Smooth muscle cell (in vitro differentiated cells): Measurements from ENCODE around the gene KLHDC4. TPM values are rescaled to one million over a fixed set of nuclear protein-coding genes. Genes with fewer than 3 reads are reported as not detected.

ENCODE experiments used
- DNase-seq: peaks from one replicate; lab custom pipeline; 2025; ENCODE audit not compliant: unreplicated experiment; lab: John Stamatoyannopoulos, UW
- H2AFZ ChIP-seq: fragments of 200-600 bp; sonication (generic); 2 replicates; pipeline ENCODE4 v1.6.0; 2016; ENCODE audit warnings: antibody characterized with exemption, low read depth, mild to moderate bottlenecking
- H3F3A ChIP-seq: fragments of 200-600 bp; sonication (generic); 2 replicates; pipeline ENCODE4 v1.6.0; 2017; ENCODE audit warnings: antibody characterized with exemption, low read depth
- H3K27ac ChIP-seq: fragments of 200-600 bp; sonication (generic); 2 replicates; pipeline ENCODE4 v1.5.1; 2016; ENCODE audit warnings: low read depth, mild to moderate bottlenecking
- H3K27me3 ChIP-seq: fragments of 200-600 bp; sonication (generic); 2 replicates; pipeline ENCODE4 v1.6.1; 2016; ENCODE audit warnings: low read depth, mild to moderate bottlenecking
- H3K36me3 ChIP-seq: fragments of 200-600 bp; sonication (generic); 2 replicates; pipeline ENCODE4 v1.5.1; 2016; ENCODE audit warnings: low read depth
- H3K4me1 ChIP-seq: fragments of 200-600 bp; sonication (generic); 2 replicates; pipeline ENCODE4 v1.5.1; 2016; ENCODE audit warnings: low read depth
- H3K4me2 ChIP-seq: fragments of 200-600 bp; sonication (generic); 2 replicates; pipeline ENCODE4 v1.6.0; 2016; ENCODE audit warnings: mild to moderate bottlenecking
- H3K4me3 ChIP-seq: fragments of 200-600 bp; sonication (generic); 2 replicates; pipeline ENCODE4 v1.5.1; 2016; ENCODE audit warnings: mild to moderate bottlenecking
- H3K79me2 ChIP-seq: fragments of 200-600 bp; sonication (generic); 2 replicates; pipeline ENCODE4 v1.6.0; 2016; ENCODE audit warnings: low read depth, mild to moderate bottlenecking
- H3K9ac ChIP-seq: fragments of 200-600 bp; sonication (generic); 2 replicates; pipeline ENCODE4 v1.6.0; 2016; ENCODE audit warnings: low read depth
- H3K9me3 ChIP-seq: fragments of 200-600 bp; sonication (generic); replicated peaks from 2 replicates; pipeline ENCODE4 v1.5.1; 2016; ENCODE audit warnings: low read depth
- H4K20me1 ChIP-seq: fragments of 200-600 bp; sonication (generic); 2 replicates; pipeline ENCODE4 v1.6.0; 2016; ENCODE audit warnings: low read depth
- WGBS: methylation state at CpG from one replicate; pipeline ENCODE4 v1.1.7; 2016; ENCODE audit warnings: low lambda C conversion rate; 5-methylcytosine and 5-hydroxymethylcytosine counted together
- polyA plus RNA-seq: library from polyadenylated mRNA; unstranded; fragments of >200 nt; fragmentation: Nextera tagmentation; extraction: Ambion mirVana; gene quantifications from 2 replicates; pipeline ENCODE4 v1.2.1, GENCODE V29; 2016
- total RNA-seq: library from RNA; depleted of rRNA; stranded (reverse); fragments of >200 nt; gene quantifications from 2 replicates; pipeline ENCODE4 v1.2.3, GENCODE V29; 2014
- TF ChIP-seq, protein P1 (sequence below): fragments of 200-600 bp; sonication (generic); IDR thresholded peaks from 2 replicates; pipeline ENCODE4 v1.5.1; 2017; ENCODE audit warnings: borderline replicate concordance, mild to moderate bottlenecking, antibody characterized with exemption; ENCODE audit not compliant: insufficient read depth, poor library complexity, severe bottlenecking

The KLHDC4 gene
- total and polyA plus RNA-seq, 2 experiments from 2014 or later = 6.0 to 6.7 TPM

DNA sequence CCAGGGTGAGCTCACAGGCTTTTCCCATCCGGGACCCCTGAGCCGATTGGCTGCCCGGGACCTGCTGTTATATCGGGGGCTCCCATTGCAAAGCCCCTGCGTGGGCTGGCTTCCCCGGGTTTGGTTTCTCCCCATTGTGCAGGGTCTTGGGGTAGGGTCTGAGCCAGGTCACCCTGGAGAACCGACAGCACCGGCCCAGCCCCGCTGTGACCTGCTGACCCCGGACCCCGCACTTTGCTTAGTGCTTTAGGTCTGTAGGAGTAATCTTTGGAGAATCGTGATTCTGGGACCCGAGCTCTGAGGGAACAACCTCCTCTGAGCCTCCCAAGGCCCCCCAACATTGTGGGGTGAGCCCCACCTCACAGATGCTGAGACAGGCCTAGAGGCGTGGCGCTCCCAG, 100.6 kb downstream of the KLHDC4 start:
- no peak overlapping the region for H3K27ac ChIP-seq
- H3K9ac ChIP-seq = no peak overlapping the region
- H3K4me2 ChIP-seq = no peak overlapping the region
- H3K4me1 ChIP-seq = no peaks in the 10 kb centered on the region
- no peaks in the 10 kb centered on the region for H3K27me3 ChIP-seq
- no peaks in the 10 kb centered on the region for H3K36me3 ChIP-seq
- H3K79me2 ChIP-seq = no peaks in the 10 kb centered on the region
- H3F3A ChIP-seq = no peaks in the 10 kb centered on the region
- WGBS = 93% methylated on average over 15 of the region's 15 CpGs
- peaks cover 17% of the 10 kb centered on the region for H4K20me1 ChIP-seq
- no peak for DNase-seq
- no peak overlapping the region for H3K4me3 ChIP-seq
- TF ChIP-seq, protein P1, sequence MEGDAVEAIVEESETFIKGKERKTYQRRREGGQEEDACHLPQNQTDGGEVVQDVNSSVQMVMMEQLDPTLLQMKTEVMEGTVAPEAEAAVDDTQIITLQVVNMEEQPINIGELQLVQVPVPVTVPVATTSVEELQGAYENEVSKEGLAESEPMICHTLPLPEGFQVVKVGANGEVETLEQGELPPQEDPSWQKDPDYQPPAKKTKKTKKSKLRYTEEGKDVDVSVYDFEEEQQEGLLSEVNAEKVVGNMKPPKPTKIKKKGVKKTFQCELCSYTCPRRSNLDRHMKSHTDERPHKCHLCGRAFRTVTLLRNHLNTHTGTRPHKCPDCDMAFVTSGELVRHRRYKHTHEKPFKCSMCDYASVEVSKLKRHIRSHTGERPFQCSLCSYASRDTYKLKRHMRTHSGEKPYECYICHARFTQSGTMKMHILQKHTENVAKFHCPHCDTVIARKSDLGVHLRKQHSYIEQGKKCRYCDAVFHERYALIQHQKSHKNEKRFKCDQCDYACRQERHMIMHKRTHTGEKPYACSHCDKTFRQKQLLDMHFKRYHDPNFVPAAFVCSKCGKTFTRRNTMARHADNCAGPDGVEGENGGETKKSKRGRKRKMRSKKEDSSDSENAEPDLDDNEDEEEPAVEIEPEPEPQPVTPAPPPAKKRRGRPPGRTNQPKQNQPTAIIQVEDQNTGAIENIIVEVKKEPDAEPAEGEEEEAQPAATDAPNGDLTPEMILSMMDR = no peak
- no peaks in the 10 kb centered on the region for H3K9me3 ChIP-seq
- no peak overlapping the region for H2AFZ ChIP-seq

DNA sequence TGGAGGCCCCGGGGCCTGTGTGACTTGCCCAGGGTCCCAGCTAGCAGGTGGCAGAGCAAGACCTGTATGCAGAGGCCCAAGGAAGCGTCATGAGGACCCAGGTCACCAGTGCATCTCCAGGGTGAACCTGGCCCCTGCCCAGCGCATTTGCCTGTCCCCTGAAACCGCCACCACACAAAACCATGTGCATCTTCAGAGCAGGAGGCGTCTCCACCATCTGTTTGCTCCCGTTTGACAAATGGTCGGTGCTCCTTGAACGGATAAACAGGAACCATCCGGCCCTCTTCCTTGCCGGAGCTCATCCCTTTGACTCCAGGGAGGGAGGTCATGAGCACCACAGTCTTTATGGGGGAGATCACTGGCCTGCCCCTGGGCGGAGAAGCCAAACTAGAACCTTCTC, 101.0 kb downstream of the KLHDC4 start:
- Histone ChIP-seq H3K27ac (no peak overlapping the region), H3K4me2 (no peak overlapping the region), H3F3A (no peaks in the 10 kb centered on the region), H3K9ac (no peak overlapping the region), H4K20me1 (peaks cover 17% of the 10 kb centered on the region), H3K36me3 (no peaks in the 10 kb centered on the region), H3K4me3 (no peak overlapping the region), H3K4me1 (no peaks in the 10 kb centered on the region), H2AFZ (no peak overlapping the region), H3K27me3 (no peaks in the 10 kb centered on the region), H3K9me3 (no peaks in the 10 kb centered on the region), H3K79me2 (no peaks in the 10 kb centered on the region)
- TF ChIP-seq, protein P1 = no peak
- DNase-seq = no peak
- 94% methylated on average over 11 of the region's 11 CpGs for WGBS

DNA sequence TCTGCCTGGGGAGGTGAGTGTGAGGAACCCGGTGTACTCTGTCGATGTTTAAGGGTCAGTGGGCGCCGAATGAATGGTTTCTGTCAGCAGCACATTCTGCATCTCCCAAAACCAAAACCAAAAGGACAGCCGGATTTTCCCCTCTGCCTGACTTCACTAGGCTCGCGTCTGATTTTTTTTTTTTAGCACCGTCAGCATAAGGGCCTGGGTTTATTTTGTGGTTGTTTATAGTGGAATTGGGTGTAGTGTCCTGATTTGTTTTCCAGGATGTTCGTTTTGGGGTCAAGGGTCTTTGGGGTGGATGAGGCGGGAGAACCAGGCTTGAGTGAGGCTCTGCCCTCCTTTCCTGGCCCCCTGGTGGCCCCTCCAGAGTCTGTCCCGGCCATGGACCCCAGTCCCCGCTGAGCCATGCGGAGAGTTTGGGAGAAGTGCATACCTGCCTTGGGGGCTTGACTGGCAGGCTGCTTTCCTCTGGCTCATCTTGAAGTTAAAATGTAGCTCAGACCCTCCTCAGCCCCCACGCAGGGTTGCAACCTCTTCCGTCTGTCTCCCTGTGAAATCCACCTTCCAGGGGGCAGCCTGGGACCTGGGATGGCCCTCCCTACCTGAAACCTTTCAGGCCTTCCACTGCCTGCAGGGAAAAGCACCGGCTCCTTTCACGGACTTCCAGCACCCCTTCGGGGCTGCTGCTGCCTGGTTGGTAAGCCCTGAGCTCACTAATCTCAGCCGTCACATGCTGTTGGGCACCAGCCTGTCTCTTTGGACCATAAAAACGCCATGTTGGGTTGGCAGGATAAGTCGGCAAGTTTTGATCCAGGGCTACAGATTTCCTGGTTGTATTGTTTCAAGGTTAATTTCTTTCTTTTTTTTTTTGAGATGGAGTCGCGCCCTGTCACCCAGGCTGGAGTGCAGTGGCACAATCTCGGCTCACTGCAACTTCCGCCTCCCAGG, 103.3 kb downstream of the KLHDC4 start:
- whole genome bisulfite sequencing = 87% methylated on average over 25 of the region's 25 CpGs
- Histone ChIP-seq H3K79me2 (no peaks in the 10 kb centered on the region), H3K27ac (no peak overlapping the region), H2AFZ (no peak overlapping the region), H3K4me2 (no peak overlapping the region), H3K36me3 (no peaks in the 10 kb centered on the region), H3K4me1 (no peaks in the 10 kb centered on the region), H3K9ac (no peak overlapping the region), H3F3A (no peaks in the 10 kb centered on the region), H4K20me1 (peaks cover 17% of the 10 kb centered on the region), H3K9me3 (no peaks in the 10 kb centered on the region), H3K4me3 (no peak overlapping the region), H3K27me3 (no peaks in the 10 kb centered on the region)
- no peak for DNase-seq
- TF ChIP-seq, protein P1 = no peak
